Stimulated activated CD8-positive, alpha-beta memory T cell treated with anti-CD3 and anti-CD28 coated beads, Interleukin-12 subunit alpha, Interleukin-12 subunit beta, amount 100 ng/mL, for 24 hours (primary cell): ENCODE measurements around the gene C20orf202.
"Not testable (repeated sequence)": the region's sequence is repeated elsewhere in the genome, so short reads cannot be mapped to it uniquely, and the experiment has no call there.

Source experiments
- DNase-seq: peaks from one replicate; pipeline ENCODE4 v3.0.0-alpha.2; 2020; ENCODE audit errors: extremely low read depth

C20orf202 gene

GRCh38 chr20:1247689-1248088, 44.4 kb downstream of the C20orf202 start:
- DNase-seq, result no peak

GRCh38 chr20:1250282-1250681, 47.0 kb downstream of the C20orf202 start:
- not testable (repeated sequence) for DNase-seq

GRCh38 chr20:1252416-1252815, 49.2 kb downstream of the C20orf202 start:
- DNase-seq, result no peak

- DNase-seq, result no peak
These were observed 51.0 kb downstream of the C20orf202 start for GRCh38 chr20:1254254-1254653.

GRCh38 chr20:1255675-1256074, 52.4 kb downstream of the C20orf202 start:
- DNase-seq, result no peak
